Natural killer cell (primary cell): ENCODE results near the gene RSRC1. TPM values are rescaled to one million over a fixed set of nuclear protein-coding genes. Genes with fewer than 3 reads are reported as not detected.

Experiments
- ATAC-seq, 3 donors: fragments of 150-1000 bp in 2 of 3; fragments of 200-7000 bp in 1 of 3; cut with Tn5 transposase; 1 replicate in 1 of 3; 2 replicates in 2 of 3; pipeline ENCODE4 v1.10.0; 2021; ENCODE audit warnings: mild to moderate bottlenecking in 2 of 3, moderate library complexity in 2 of 3
- DNase-seq, 2 donors: peaks; one replicate each; pipeline versions ENCODE4 v3.0.0 to v3.0.0-alpha.2; 2013 to 2021; ENCODE audit warnings: mixed read lengths in 1 of 2
- H3K27ac ChIP-seq: one replicate; pipeline ENCODE4 v1.5.1; 2013; ENCODE audit warnings: mild to moderate bottlenecking, low read length
- H3K27me3 ChIP-seq: one replicate; pipeline ENCODE4 v1.6.1; 2013; ENCODE audit warnings: low read length; ENCODE audit not compliant: control insufficient read depth, insufficient read depth
- H3K36me3 ChIP-seq: one replicate; pipeline ENCODE4 v1.6.1; 2013; ENCODE audit warnings: low read length; ENCODE audit not compliant: control insufficient read depth, insufficient read depth
- H3K4me1 ChIP-seq: one replicate; pipeline ENCODE4 v1.6.1; 2013; ENCODE audit warnings: low read length; ENCODE audit not compliant: control insufficient read depth, insufficient read depth
- H3K4me3 ChIP-seq: one replicate; pipeline ENCODE4 v1.5.1; 2013; ENCODE audit warnings: low read length
- H3K9me3 ChIP-seq: one replicate; pipeline ENCODE4 v1.6.1; 2013; ENCODE audit warnings: low read length; ENCODE audit not compliant: control insufficient read depth, insufficient read depth
- H3K27ac Mint-ChIP-seq, 2 donors: one replicate each; pipeline ENCODE4 v1.8.0; 2022; ENCODE audit warnings: mild to moderate bottlenecking in 2 of 2, mixed read lengths in 2 of 2, moderate library complexity in 1 of 2
- H3K27me3 Mint-ChIP-seq, 2 donors: one replicate each; pipeline ENCODE4 v1.8.0; 2022; ENCODE audit warnings: low read depth in 2 of 2, mixed read lengths in 2 of 2
- H3K36me3 Mint-ChIP-seq: one replicate; pipeline ENCODE4 v1.8.0; 2022; ENCODE audit warnings: mixed read lengths
- H3K4me1 Mint-ChIP-seq, 2 donors: one replicate each; pipeline ENCODE4 v1.8.0; 2022; ENCODE audit warnings: mixed read lengths in 2 of 2
- H3K4me3 Mint-ChIP-seq: one replicate; pipeline ENCODE4 v1.8.0; 2022; ENCODE audit warnings: mild to moderate bottlenecking, moderate library complexity, mixed read lengths
- H3K9me3 Mint-ChIP-seq, 2 donors: one replicate each; pipeline ENCODE4 v1.8.0; 2022; ENCODE audit warnings: mixed read lengths in 2 of 2
- CTCF ChIP-seq: fragments of 200-600 bp; IDR thresholded peaks from one replicate; pipeline ENCODE4 v1.8.0; 2022; ENCODE audit warnings: antibody characterized with exemption
- WGBS: methylation state at CpG from one replicate; pipeline ENCODE4 v1.1.7; 2013; ENCODE audit warnings: missing lambda C conversion rate; ENCODE audit not compliant: insufficient coverage; 5-methylcytosine and 5-hydroxymethylcytosine counted together
- intact Hi-C: fragments of 100-400 bp; cut with micrococcal nuclease; formaldehyde crosslinking; loops from one replicate; pipeline ENCODE4 v1.14.2; 2022
- total RNA-seq, 4 donors: library from RNA; stranded (reverse); fragments of 120-200 nt in 1 of 4; gene quantifications; one replicate each; pipeline versions ENCODE4 v1.2.3 to v1.2.4, GENCODE V29; 2013 to 2022

RSRC1 gene
- total RNA-seq, 3 donors from 2014 or later (not counting 1 experiment from before 2014, with no cell fraction given), result 37.3 to 41.1 (median 37.6) TPM

GRCh38 chr3:158278187-158278586 is 168.3 kb downstream of the RSRC1 start:
- no peak for ATAC-seq
- H3K36me3 ChIP-seq, result no peaks in the 10 kb centered on the region
- no peak for DNase-seq
- H3K4me1 ChIP-seq, result no peaks in the 10 kb centered on the region
- Mint-ChIP-seq H3K27me3 (no peaks in the 10 kb centered on the region), H3K4me3 (no peak overlapping the region), H3K36me3 (no peaks in the 10 kb centered on the region), H3K4me1 (no peaks in the 10 kb centered on the region), H3K27ac (no peak overlapping the region), H3K9me3 (peaks cover 0 to 2% of the 10 kb centered on the region in 2 donors)
- TF ChIP-seq CTCF, result no peak
- no peak overlapping the region for H3K4me3 ChIP-seq
- intact Hi-C loops, result no loop called here
- H3K27me3 ChIP-seq, result no peaks in the 10 kb centered on the region
- WGBS, result 100% methylated on average over 2 of the region's 3 CpGs
- H3K27ac ChIP-seq, result no peak overlapping the region
- H3K9me3 ChIP-seq, result no peaks in the 10 kb centered on the region

GRCh38 chr3:158279609-158280008 is 169.7 kb downstream of the RSRC1 start:
- peaks cover 0 to 2% of the 10 kb centered on the region in 2 donors for H3K9me3 Mint-ChIP-seq
- TF ChIP-seq CTCF, result no peak
- no peak overlapping the region for H3K27ac Mint-ChIP-seq
- Histone ChIP-seq H3K4me3 (no peak overlapping the region), H3K36me3 (no peaks in the 10 kb centered on the region), H3K9me3 (no peaks in the 10 kb centered on the region), H3K27me3 (no peaks in the 10 kb centered on the region), H3K4me1 (no peaks in the 10 kb centered on the region), H3K27ac (no peak overlapping the region)
- no peaks in the 10 kb centered on the region for H3K27me3 Mint-ChIP-seq
- no peak overlapping the region for H3K4me3 Mint-ChIP-seq
- no peaks in the 10 kb centered on the region for H3K36me3 Mint-ChIP-seq
- intact Hi-C loops, result no loop called here
- H3K4me1 Mint-ChIP-seq, result no peaks in the 10 kb centered on the region
- ATAC-seq (no peak), DNase-seq (no peak)

GRCh38 chr3:158295771-158296170 is 185.9 kb downstream of the RSRC1 start:
- H3K9me3 Mint-ChIP-seq, result no peaks in the 10 kb centered on the region
- no peak overlapping the region for H3K4me3 ChIP-seq

More at GRCh38 chr3:158295771-158296170, 185.9 kb downstream of the RSRC1 start:
- intact Hi-C loops, result no loop called here
- H3K4me1 Mint-ChIP-seq, result peaks cover 0 to 5% of the 10 kb centered on the region in 2 donors
- no peak for TF ChIP-seq CTCF
- H3K36me3 Mint-ChIP-seq, result no peaks in the 10 kb centered on the region
- H3K4me3 Mint-ChIP-seq, result no peak overlapping the region
- H3K27me3 ChIP-seq, result no peaks in the 10 kb centered on the region
- H3K27ac Mint-ChIP-seq, result no peak overlapping the region
- no peak for DNase-seq
- H3K27me3 Mint-ChIP-seq, result no peaks in the 10 kb centered on the region
- H3K36me3 ChIP-seq, result no peaks in the 10 kb centered on the region
- ATAC-seq, result no peak
- no peaks in the 10 kb centered on the region for H3K9me3 ChIP-seq
- 78% methylated on average over 1 of the region's 2 CpGs for WGBS
- no peaks in the 10 kb centered on the region for H3K4me1 ChIP-seq
- no peak overlapping the region for H3K27ac ChIP-seq
